Skin epidermis (tissue), 12 donors: ENCODE results near the gene FAM216A.
A peak's percentile ranks its signal among the peaks of the same experiment; 100 is the strongest.
"Not testable (repeated sequence)": the region's sequence is repeated elsewhere in the genome, so short reads cannot be mapped to it uniquely, and the experiment has no call there.

Experiments used
- H3K27ac ChIP-seq, 21 experiments: fragments of 200-600 bp; sonication (generic) in 11 of 21; one replicate each; pipeline ENCODE4 v1.5.0; 2020; ENCODE audit warnings: mild to moderate bottlenecking in 3 of 21, inconsistent platforms in 2 of 21, moderate library complexity in 2 of 21
- H3K4me3 ChIP-seq, 7 experiments: fragments of 200-600 bp; sonication (generic) in 2 of 7; one replicate each; pipeline ENCODE4 v1.5.0; 2020; ENCODE audit warnings: inconsistent platforms in 2 of 7, mild to moderate bottlenecking in 2 of 7, moderate library complexity in 1 of 7

The FAM216A gene

DNA sequence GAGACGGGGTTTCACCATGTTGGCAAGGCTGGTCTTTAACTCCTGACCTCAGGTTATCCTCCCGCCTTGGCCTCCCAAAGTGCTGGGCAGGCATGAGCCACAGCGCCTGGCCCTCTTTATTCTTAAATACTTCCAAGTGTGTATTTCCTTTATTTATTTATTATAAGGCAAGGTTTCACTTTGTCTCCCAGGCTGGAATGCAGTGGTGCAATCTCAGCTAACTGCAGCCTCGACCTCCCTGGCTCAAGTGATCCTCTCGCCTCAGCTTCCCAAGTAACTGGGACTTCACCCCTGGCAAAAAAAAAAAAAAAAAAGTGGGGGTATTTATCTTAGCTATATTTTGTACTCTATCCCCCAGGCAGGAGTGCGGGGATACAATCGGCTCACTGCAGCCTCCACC lies 6.8 kb downstream of the FAM216A start:
- Histone ChIP-seq H3K4me3 (no peak overlapping the region), H3K27ac (no peak overlapping the region)

DNA sequence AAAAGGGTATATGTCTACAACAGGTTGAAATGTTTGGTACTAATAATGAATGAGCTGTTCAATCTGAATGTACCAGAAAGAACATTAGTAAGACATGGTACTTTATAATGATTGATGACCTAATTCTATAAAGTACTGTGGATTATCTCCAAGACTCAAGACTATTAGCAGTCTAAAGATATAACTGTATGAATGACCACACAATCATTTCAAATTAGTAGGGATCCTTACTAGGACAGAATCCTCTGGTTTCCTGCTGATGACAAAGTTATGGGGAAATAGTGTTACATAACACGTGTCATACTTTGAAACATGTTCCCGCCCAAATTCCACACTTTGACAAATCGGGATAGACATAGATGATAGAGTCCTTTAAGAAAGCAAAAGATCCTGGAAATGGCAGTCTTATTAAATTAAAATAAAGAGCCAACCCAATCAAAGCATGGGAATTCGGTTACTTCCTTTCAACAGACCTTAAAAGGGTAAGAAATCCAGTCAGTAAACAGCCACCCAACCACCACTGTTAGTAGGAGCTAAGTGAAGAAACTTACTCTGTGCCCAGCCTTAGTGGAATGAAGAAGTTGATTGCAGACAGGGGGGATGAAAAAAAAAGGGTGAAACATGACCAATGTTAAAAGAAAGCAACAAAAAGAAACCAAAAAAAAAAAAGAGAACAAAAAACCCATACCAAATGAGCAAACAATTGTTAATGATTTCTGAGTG lies 30.5 kb downstream of the FAM216A start:
- peak overlapping the region in 6 of 21 experiments; percentile 7 to 51 (median 34) for H3K27ac ChIP-seq
- no peak overlapping the region for H3K4me3 ChIP-seq

DNA sequence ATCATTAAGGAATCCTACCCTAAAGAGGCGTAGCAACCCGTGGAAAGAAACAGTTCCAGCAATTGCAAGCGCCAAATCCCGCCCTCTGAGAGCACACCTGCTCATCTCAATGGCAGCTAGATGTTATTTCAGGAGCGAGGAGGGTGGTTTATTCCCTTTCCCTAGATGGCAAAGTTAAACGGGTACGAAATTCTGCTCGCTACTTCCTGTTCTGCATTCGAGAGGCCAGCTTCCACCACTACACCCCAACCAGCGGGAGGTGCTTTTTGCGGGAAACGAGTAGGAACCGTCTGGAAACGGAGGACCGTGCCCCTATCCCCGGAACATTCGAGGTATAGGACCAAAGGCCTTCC lies 32.7 kb downstream of the FAM216A start:
- peak overlapping the region; percentile 77 to 99 (median 95) for H3K27ac ChIP-seq

DNA sequence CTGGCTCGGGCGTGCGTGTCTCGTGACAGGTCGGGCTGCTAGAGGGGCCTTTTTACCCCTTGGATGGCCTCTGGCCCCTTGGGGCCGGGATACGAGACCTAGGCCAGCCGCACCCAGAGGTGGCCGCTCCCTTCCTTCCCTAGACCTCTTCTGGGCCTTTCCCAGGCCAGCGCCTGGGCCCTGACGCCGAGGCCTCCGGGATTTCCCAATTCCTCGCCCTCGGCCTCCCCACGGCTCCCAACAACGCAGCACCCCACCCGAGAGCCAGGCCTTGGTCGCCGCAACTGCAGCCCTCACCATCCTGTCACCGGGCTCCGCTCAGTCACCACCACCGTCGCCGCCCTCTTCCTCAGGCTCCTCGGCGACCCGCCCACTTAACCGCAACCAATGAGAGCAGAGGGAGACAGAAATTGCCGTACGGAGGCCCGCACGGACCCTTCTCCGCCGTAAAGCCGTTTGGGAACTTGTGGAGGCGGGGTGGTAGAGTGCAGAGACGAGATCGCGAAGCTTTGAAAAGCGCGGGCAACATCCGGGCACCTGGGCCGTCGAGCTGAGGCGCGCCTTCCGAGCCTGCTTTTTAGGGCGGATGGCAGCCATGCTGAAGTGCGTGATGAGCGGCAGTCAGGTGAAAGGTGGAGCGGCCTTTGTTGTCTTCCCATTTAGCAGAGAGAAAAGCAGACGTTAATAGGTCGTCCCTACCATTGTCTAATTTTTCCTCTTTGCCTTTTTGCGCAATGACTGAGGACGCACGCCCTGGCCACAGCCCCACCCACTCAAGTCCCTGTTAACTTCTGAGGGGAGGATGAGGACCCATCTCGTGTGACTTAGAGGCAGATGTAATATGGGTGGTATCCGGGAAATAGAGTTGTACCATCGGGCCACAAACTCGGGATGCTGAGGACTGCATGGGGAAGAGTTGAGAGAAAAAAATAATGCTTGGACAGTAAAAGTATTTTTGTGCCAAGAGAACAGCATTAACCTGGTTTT lies 33.4 kb downstream of the FAM216A start, which contains the start of the genes RAD9B and VPS29:
Gene RAD9B (plus strand): TSS at position 580 of the 987 bp plus-strand sequence. CDS start 7 bp downstream, at position 587.
Gene VPS29 (minus strand): TSS at position 360 of the 987 bp plus-strand sequence. CDS start 60 bp downstream, at position 300.
- Histone ChIP-seq H3K27ac (peak within 1 kb of the TSS; percentile 77 to 99 (median 95)), H3K4me3 (peak within 1 kb of the TSS; percentile 62 to 99 (median 97))

More for the DNA sequence above, 32.7 kb downstream of the FAM216A start:
- H3K4me3 ChIP-seq, result peak overlapping the region; percentile 62 to 99 (median 97)

DNA sequence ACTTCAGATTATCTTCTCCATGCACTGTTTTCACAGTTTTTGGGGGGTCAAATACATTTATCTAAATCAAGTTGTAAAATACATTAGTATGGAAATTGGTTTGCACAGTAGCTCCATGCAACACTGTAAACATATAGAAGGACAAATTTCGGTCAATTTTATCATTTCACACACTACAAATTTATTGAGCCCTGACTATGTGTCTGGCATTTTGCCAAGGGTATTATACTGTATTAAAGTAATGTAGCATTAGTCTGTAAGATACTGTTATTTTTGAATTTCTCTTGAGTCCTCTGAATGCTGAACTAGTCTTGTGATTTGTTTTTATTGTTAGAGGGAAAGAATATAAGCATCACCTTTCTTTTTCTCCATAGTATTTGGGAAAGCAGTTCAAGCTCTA lies 34.8 kb downstream of the FAM216A start:
- Histone ChIP-seq H3K4me3 (no peak overlapping the region), H3K27ac (no peak overlapping the region)

DNA sequence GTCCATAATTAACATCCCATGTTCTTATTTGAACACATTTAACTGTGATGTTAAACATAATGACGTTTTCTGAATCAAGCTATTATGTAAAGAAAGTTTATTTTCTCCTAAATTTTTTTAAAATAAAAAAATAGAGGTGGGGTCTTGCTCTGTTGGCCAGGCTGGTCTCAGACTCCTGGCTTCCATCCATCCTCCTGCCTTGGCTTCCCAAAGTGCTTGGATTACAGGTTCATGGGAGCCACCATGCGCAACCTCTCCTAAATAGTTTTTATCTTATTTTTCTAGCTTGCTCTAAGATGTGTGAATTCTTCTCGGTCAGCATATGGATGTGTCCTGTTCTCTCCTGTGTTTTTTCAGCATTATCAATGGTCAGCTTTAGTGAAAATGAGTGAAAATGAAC lies 36.7 kb downstream of the FAM216A start:
- Histone ChIP-seq H3K27ac (no peak overlapping the region), H3K4me3 (no peak overlapping the region)

DNA sequence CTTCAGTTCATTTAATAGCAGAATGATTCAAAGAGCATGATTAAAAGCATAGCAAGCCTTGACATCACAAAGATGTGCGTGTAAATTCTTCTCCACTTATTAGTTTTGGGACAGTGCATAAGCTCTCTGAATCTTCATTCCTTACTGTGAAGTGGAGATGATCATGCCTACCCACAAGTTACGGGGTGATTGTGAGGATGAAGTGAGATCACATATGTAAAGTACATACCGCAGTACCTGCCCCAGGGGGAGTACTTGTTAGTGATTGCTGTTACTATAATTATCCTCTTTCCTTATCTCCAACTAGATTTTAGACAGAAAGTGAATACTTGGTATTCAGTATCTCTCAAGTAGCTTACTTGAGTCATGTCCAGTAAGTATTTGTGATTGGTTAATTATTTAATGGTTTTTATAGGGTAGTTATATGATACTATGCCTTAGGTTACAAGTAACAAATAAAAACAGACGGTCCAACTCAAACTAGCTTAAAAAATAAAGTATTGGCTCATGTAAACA lies 39.5 kb downstream of the FAM216A start:
- Histone ChIP-seq H3K4me3 (no peak overlapping the region), H3K27ac (no peak overlapping the region)

DNA sequence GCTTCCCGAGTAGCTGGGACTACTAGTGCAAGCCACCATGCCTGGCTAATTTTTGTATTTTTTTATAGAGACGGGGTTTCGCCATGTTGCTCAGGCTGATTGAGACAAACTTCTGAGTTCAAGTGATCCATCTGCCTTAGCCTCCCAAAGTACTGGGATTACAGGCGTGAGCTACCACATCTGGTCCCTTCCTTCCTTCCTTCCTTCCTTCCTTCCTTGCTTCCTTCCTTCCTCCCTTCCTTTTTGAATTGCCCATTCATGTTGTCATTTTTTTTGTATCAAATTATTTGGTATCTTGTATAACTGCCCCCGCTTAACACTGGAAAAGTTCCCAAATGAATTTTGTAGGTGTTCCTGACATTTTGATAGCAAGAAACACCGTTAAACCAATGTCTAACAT lies 45.2 kb downstream of the FAM216A start:
- H3K27ac ChIP-seq, result no peak overlapping the region
- H3K4me3 ChIP-seq, result no peak overlapping the region

DNA sequence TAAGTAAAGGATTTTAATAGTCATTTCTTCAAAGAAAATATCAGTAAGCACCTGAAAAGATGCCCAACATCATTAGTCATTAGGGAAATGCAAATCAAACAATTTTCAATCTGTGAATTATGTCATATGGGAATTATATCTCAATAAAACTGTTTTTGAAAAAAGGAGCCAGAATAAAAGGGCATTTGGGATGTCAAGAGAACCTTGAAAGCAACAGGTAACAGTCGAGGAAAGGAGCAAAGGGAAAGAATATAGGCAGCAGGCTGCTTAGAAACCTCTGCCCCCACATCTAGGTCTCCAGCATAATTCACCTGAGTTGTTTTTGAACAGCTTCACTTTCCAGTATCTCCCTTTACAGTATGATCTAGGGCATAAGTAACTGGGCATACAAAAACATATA lies 45.7 kb downstream of the FAM216A start:
- no peak overlapping the region for H3K4me3 ChIP-seq
- H3K27ac ChIP-seq, result no peak overlapping the region

DNA sequence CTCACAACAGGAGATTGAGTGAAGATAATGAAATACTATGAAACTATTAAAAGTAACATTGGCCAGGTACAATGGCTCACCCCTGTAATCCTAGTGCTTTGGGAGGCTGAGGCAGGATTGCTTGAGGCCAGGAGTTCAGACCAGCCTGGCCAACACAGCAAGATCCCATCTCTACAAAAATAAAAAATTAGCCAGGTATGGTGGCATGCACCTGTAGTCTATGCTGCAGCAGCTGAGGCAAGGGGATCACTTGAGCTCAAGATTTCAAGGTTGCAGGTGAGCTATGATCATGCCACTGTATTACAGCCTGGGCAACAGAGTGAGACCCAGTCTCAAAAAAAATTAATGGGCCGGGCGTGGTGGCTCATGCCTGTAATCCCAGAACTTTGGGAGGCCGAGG lies 48.4 kb downstream of the FAM216A start:
- Histone ChIP-seq H3K27ac (no peak overlapping the region), H3K4me3 (no peak overlapping the region)

DNA sequence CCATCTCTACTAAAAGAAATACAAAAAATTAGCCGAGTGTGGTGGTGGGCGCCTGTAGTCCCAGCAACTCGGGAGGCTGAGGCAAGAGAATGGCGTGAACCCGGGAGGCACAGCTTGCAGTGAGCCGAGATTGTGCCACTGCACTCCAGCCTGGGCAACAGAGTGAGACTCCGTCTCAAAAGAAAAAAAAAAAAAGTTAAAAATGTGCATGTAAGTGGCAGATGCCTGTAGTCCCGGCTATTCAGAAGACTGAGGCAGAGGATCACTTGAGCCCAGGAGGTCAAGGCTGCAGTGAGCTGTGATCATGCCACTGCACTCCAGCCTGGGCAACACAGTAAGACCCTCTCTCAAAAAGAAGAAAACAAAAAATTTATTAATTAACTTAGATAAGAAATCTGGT lies 49.4 kb downstream of the FAM216A start:
- H3K4me3 ChIP-seq, H3K27ac ChIP-seq: not testable (repeated sequence)

DNA sequence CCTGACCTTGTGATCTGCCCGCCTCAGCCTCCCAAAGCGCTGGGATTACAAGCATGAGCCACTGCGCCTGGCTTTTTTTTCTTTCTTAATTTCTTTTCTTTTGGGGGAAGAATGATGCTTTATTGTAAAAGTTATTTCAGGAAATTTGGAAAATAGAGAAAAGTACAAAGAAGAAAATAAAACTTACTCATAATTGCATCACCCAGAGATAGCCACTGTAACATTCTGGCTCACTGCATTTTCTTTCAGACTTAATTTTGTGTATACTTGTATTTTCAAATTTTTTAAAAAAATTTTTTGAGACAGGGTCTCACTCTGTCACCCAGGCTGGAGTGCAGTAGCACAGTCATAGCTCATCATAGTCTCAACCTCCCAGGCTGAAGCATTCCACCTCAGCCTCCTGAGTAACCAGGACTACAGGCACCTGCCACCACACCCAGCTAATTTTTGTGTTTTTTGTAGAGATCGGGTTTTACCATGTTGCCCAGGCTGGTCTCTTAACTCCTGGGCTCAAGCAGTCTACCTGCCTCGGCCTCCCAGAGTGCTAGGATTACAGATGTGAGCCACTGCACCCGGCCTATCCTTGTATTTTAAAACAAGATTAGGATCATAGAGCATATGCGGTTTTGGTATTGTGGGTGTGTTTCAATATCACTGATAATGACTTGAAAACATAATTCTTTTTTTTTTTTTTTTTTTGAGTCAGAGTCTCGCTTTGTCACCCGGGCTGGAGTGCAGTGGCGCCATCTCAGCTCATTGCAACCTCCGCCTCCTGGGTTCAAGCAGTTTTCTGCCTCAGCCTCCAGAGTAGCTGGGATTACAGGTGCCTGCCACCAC lies 52.4 kb downstream of the FAM216A start:
- H3K27ac ChIP-seq, H3K4me3 ChIP-seq: not testable (repeated sequence)

DNA sequence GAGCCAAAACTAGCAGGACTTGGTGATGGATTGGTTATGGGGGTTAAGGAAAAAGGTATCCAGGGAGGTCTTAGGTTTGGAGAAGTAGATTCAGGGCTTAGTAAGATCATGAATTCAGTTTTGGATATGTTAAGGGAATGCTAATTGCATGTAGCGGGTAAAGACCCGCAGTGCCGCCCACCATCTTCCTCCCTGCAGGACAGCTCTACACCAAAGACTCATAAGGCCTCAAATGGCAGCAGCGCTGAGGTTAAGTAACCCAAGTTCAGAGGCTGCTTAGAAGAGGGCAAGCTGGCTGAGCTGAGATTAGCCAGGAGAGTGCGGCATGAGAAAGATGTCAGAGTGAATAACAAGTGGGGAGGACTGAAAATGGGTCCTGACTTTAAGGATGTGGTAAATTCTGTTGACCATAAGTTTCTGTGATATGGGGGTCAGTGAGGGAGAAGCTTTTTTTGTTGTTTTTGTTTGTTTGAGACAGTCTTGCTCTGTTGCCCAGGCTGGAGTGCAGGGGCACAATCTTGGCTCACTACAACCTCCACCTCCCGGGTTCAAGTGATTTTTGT lies 59.7 kb downstream of the FAM216A start:
- no peak overlapping the region for H3K27ac ChIP-seq

DNA sequence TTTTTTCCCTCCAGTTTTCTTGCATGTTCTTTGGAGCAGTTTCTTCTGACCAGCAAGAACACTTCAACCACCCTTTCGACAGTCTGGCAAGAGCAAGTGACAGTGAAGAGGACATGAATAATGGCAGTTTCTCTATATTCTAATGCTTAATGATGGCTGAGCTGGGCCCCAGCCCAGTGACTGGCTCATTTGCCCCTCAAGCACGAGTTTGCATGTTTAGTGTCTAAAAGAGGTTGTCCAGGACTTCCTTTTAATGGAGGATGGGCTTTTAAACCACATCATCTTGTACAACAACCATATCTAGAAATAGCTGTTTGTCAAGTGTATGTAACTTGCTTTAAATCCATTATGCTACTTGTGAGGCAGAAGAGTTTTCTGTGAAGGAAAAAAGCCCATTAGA lies 61.9 kb downstream of the FAM216A start:
- Histone ChIP-seq H3K27ac (no peak overlapping the region), H3K4me3 (no peak overlapping the region)

More for the DNA sequence above, 59.7 kb downstream of the FAM216A start:
- H3K4me3 ChIP-seq, result no peak overlapping the region

DNA sequence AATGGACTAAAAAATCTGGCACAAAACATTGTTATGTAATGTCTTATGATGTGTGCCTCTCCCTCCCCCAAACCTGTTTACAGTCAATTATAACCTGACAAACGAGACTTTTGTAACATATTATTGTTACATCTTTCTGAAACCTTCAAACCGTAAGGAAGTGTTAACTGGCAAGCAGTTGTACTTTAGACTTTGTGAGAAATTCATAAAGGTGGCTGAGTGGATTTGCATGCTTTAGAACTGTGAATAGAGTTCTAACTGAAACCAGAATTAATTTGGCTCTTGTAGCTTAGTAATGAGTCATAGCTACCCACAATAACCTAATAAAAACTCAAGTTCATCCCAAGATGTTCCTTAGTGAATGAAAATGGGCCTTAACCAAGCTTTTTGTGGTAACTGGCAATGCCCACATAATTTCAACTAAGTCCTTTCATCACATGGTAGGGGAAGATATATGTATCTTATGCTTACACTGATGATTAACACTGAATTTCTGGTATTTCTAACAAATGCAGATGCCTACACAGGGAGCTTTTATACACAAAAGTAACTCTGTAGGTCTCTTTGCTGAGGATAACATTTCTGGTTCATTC lies 63.2 kb downstream of the FAM216A start:
- H3K4me3 ChIP-seq, result no peak overlapping the region
- peak overlapping the region in 11 of 21 experiments; percentile 2 to 55 (median 16) for H3K27ac ChIP-seq

DNA sequence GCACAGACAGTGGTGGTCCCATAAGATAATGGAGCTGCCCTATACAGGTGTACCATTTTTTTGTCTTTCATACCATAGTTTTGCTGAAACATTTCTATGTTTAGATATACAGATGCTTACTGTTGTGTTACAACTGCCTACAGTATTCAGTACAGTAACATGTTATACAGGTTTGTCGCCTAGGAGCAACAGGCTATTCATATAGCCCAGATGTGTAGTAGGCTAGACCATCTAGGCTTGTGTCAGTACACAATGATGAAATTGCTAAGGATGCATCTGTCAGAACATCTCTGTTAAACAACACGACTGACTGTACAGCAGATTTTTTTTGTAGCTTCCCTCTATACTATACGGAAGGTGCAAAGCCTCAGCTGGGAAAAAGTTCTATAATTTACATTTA lies 64.0 kb downstream of the FAM216A start:
- no peak overlapping the region for H3K4me3 ChIP-seq
- peak overlapping the region in 7 of 21 experiments; percentile 2 to 55 (median 39) for H3K27ac ChIP-seq

DNA sequence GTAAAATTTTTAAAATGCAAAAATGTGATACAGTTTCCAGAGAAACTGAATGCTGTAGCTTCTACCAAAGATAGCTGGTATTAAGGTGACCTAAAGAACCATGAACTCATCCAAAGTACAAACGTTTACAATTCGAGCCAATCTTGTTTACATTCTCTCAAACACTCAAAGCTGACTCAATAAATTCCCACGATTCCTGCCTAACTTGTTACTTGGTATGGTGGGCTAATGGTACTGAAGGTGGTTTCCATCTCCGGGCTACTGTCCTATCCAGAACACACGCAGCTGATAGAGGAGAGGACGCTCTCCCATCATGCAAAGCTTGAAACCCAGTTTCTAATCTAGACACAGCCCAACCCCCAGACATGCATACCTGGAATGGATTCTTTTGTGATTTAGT lies 65.0 kb downstream of the FAM216A start:
- H3K27ac ChIP-seq, result no peak overlapping the region
- H3K4me3 ChIP-seq, result no peak overlapping the region

DNA sequence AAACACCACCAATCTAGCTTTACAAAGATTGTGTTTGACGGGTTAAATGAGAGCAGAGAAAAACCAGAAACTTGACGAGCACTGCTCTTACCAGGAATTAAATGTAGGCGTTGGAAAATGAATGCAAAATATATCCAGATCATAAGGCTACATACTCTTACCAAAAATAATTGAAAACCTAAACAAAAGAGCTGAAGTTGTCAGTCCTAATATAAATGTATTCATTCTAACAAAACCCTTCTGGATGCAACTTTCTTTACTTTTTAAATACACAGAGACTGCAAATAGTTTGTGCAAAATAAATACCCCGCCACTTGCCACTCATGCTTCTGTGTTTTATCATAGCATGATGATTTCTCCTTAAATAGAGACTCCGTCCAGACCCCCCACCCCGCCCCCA lies 66.2 kb downstream of the FAM216A start:
- Histone ChIP-seq H3K27ac (no peak overlapping the region), H3K4me3 (no peak overlapping the region)
